ENCODE results near the gene ERC2. TPM values are rescaled to one million over a fixed set of nuclear protein-coding genes. Genes with fewer than 3 reads are reported as not detected.

The ERC2 gene
- total RNA-seq, 2 donors from 2014 or later, result 1.2 TPM; not detected in 1

GRCh38 chr3:56443372-56443771 lies 24.9 kb downstream of the ERC2 start:
- no peak for ATAC-seq (ENCODE audit: insufficient number of reproducible peaks, low FRiP score, low read depth)
- DNase-seq (ENCODE audit: low spot score), result no peak

GRCh38 chr3:56428667-56429066 lies 39.6 kb downstream of the ERC2 start:
- no peak for DNase-seq (ENCODE audit: low spot score)
- ATAC-seq (ENCODE audit: insufficient number of reproducible peaks, low FRiP score, low read depth), result no peak
- Histone ChIP-seq H3K27me3 (replicated peaks; ENCODE audit: insufficient read depth) (no peaks in the 10 kb centered on the region), H3K9me3 (no peaks in the 10 kb centered on the region), H3K36me3 (no peaks in the 10 kb centered on the region), H3K4me1 (ENCODE audit: control insufficient read depth in 1 of 2, low read depth in 2 of 2) (no peaks in the 10 kb centered on the region), H3K4me3 (no peak overlapping the region), H3K27ac (no peak overlapping the region)
- no peak for TF ChIP-seq CTCF (IDR thresholded peaks at IDR 0.05)

More at GRCh38 chr3:56443372-56443771, 24.9 kb downstream of the ERC2 start:
- no peak for TF ChIP-seq CTCF (IDR thresholded peaks at IDR 0.05)
- no peaks in the 10 kb centered on the region for H3K27me3 ChIP-seq (replicated peaks; ENCODE audit: insufficient read depth)
- no peaks in the 10 kb centered on the region for H3K4me1 ChIP-seq (ENCODE audit: control insufficient read depth in 1 of 2, low read depth in 2 of 2)
- no peak overlapping the region for H3K27ac ChIP-seq
- no peaks in the 10 kb centered on the region for H3K9me3 ChIP-seq
- no peaks in the 10 kb centered on the region for H3K36me3 ChIP-seq
- no peak overlapping the region for H3K4me3 ChIP-seq

- Histone ChIP-seq H3K27ac (no peak overlapping the region), H3K4me1 (ENCODE audit: control insufficient read depth in 1 of 2, low read depth in 2 of 2) (no peaks in the 10 kb centered on the region), H3K36me3 (no peaks in the 10 kb centered on the region), H3K9me3 (no peaks in the 10 kb centered on the region), H3K27me3 (replicated peaks; ENCODE audit: insufficient read depth) (no peaks in the 10 kb centered on the region), H3K4me3 (no peak overlapping the region)
- no peak for TF ChIP-seq CTCF (IDR thresholded peaks at IDR 0.05)
- DNase-seq (ENCODE audit: low spot score), result no peak
- ATAC-seq (ENCODE audit: insufficient number of reproducible peaks, low FRiP score, low read depth), result no peak
Measured at GRCh38 chr3:56424885-56425284, 43.4 kb downstream of the ERC2 start.

- no peak for TF ChIP-seq CTCF (IDR thresholded peaks at IDR 0.05)
- Histone ChIP-seq H3K4me1 (ENCODE audit: control insufficient read depth in 1 of 2, low read depth in 2 of 2) (no peaks in the 10 kb centered on the region), H3K4me3 (no peak overlapping the region), H3K27me3 (replicated peaks; ENCODE audit: insufficient read depth) (no peaks in the 10 kb centered on the region), H3K36me3 (no peaks in the 10 kb centered on the region), H3K27ac (no peak overlapping the region), H3K9me3 (no peaks in the 10 kb centered on the region)
- DNase-seq (ENCODE audit: low spot score), result no peak
- no peak for ATAC-seq (ENCODE audit: insufficient number of reproducible peaks, low FRiP score, low read depth)
Measured at GRCh38 chr3:56424336-56424735, 43.9 kb downstream of the ERC2 start.

GRCh38 chr3:56423661-56424099 lies 44.6 kb downstream of the ERC2 start:
- TF ChIP-seq CTCF (IDR thresholded peaks at IDR 0.05), result no peak
- Histone ChIP-seq H3K4me3 (no peak overlapping the region), H3K27ac (no peak overlapping the region), H3K9me3 (no peaks in the 10 kb centered on the region), H3K27me3 (replicated peaks; ENCODE audit: insufficient read depth) (no peaks in the 10 kb centered on the region), H3K36me3 (no peaks in the 10 kb centered on the region), H3K4me1 (ENCODE audit: control insufficient read depth in 1 of 2, low read depth in 2 of 2) (no peaks in the 10 kb centered on the region)
- ATAC-seq (ENCODE audit: insufficient number of reproducible peaks, low FRiP score, low read depth), result no peak
- DNase-seq (ENCODE audit: low spot score), result no peak
